ENCODE data around the gene SRC.

The SRC gene

DNA sequence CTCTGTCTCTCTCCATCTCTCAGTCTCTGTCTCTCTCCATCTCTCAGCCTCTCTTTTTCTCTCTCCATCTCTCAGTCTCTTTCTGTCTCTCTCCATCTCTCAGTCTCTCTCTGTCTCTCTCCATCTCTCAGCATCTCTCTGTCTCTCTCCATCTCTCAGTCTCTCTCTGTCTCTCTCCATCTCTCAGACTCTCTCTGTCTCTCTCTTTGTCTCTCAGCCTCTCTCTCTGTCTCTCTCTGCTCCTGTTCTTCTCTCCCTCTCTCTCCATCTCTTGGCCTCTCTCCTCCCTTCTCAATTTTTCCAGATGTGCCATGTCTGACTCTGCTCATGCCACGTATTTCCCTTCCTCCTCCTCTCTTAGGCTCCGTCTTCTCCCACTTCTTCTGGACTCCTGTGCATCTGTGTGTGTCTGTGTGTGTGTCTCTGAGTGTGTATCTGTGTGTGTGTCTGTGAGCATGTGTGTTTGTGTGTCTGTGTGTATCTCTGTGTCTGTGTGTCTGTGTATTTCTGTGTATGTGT, 72.7 kb downstream of the SRC start:
- POLR2A ChIA-PET, result no interaction called here
- CTCF ChIA-PET, result no interaction called here
- TF ChIP-seq, protein P1, sequence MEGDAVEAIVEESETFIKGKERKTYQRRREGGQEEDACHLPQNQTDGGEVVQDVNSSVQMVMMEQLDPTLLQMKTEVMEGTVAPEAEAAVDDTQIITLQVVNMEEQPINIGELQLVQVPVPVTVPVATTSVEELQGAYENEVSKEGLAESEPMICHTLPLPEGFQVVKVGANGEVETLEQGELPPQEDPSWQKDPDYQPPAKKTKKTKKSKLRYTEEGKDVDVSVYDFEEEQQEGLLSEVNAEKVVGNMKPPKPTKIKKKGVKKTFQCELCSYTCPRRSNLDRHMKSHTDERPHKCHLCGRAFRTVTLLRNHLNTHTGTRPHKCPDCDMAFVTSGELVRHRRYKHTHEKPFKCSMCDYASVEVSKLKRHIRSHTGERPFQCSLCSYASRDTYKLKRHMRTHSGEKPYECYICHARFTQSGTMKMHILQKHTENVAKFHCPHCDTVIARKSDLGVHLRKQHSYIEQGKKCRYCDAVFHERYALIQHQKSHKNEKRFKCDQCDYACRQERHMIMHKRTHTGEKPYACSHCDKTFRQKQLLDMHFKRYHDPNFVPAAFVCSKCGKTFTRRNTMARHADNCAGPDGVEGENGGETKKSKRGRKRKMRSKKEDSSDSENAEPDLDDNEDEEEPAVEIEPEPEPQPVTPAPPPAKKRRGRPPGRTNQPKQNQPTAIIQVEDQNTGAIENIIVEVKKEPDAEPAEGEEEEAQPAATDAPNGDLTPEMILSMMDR (IDR thresholded peaks at IDR 0.05; ENCODE audit: insufficient read depth, low read length, missing control alignments), result no peak
- no peak overlapping the region for H3K4me3 ChIP-seq (ENCODE audit: low read depth, low read length)
- no peak for DNase-seq (ENCODE audit: low read depth, low spot score)

DNA sequence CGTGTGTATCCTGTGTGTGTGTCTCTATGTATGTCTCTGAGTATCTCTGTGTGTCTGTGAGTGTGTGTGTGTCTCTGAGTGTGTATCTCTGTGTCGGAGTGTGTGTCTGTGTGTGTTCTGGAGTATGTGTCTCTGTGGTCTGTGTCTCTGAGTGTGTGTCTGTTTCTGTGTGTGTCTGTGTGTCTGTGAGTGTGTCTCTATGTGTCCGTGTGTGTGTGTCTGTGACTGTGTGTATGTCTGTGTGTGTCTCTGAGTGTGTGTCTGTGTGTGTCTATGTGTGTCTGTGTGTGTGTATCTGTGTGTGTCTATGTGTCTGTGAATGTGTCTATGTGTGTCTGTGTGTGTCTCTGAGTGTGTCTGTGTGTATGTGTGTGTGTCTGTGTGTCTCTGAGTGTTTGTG, 73.4 kb downstream of the SRC start:
- POLR2A ChIA-PET, result no interaction called here
- TF ChIP-seq, protein P1 (IDR thresholded peaks at IDR 0.05; ENCODE audit: insufficient read depth, low read length, missing control alignments), result no peak
- no peak overlapping the region for H3K4me3 ChIP-seq (ENCODE audit: low read depth, low read length)
- DNase-seq (ENCODE audit: low read depth, low spot score), result no peak
- CTCF ChIA-PET, result no interaction called here

DNA sequence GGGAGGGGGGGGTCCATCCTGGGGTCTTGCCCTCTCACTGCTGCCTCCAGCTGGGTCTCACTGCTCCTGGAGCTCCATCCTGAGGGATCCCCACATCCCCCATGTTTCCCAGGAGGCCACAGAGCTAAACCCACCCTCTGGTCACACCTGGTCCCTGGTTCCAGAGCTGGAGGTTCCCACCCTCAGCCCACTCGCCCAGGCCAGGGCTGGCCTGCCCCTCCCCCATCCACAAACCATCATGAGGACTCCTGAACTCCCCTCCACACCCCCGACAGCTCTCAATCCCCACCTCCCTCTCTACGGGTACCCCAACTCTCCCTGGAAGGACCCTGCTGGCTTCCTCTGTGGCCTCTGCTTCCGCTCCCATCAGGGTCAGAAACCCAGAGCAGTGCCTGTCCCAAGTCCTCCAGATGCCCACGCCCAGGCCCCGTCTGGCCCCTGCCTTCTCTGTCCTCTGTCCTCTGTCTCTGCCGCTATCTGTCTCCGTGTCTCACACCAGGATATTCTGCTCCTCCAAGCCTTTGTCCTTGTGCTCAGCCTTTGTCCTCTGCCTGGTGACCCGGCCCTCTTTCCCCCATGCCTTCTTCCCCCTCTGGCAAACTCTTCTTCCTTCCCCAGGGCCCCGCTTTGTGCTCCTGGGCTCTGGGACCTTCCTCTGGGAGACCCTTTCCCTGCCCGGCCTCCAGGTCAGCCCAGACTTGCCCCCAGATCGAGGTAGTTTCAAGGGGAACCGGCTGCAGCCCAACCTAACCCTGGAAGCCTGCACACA, 74.0 kb downstream of the SRC start:
- DNase-seq (ENCODE audit: low read depth, low spot score), result no peak
- TF ChIP-seq, protein P1 (IDR thresholded peaks at IDR 0.05; ENCODE audit: insufficient read depth, low read length, missing control alignments), result no peak
- ChIA-PET CTCF (no interaction called here), POLR2A (no interaction called here)
- no peak overlapping the region for H3K4me3 ChIP-seq (ENCODE audit: low read depth, low read length)

DNA sequence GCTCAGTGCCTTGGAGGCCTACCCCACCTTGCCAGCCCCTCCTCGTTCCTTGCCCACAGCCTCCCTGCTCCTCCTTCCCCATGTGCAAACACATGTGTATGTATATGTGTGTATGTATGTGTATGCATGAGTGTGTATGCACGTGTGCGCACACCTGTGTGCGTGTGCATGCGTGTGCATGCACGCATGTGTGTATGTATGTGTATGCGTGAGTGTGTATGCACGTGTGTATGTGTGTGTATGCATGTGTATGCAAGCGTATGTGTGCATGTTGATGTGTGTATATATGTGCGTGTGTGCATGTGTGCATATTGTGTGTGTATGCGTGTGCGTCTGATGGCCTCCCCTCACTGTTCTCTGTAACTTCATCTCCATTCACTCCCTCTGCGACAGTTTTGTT, 74.7 kb downstream of the SRC start:
- no peak overlapping the region for H3K4me3 ChIP-seq (ENCODE audit: low read depth, low read length)
- TF ChIP-seq, protein P1 (IDR thresholded peaks at IDR 0.05; ENCODE audit: insufficient read depth, low read length, missing control alignments), result no peak
- ChIA-PET CTCF (no interaction called here), POLR2A (no interaction called here)
- no peak for DNase-seq (ENCODE audit: low read depth, low spot score)

DNA sequence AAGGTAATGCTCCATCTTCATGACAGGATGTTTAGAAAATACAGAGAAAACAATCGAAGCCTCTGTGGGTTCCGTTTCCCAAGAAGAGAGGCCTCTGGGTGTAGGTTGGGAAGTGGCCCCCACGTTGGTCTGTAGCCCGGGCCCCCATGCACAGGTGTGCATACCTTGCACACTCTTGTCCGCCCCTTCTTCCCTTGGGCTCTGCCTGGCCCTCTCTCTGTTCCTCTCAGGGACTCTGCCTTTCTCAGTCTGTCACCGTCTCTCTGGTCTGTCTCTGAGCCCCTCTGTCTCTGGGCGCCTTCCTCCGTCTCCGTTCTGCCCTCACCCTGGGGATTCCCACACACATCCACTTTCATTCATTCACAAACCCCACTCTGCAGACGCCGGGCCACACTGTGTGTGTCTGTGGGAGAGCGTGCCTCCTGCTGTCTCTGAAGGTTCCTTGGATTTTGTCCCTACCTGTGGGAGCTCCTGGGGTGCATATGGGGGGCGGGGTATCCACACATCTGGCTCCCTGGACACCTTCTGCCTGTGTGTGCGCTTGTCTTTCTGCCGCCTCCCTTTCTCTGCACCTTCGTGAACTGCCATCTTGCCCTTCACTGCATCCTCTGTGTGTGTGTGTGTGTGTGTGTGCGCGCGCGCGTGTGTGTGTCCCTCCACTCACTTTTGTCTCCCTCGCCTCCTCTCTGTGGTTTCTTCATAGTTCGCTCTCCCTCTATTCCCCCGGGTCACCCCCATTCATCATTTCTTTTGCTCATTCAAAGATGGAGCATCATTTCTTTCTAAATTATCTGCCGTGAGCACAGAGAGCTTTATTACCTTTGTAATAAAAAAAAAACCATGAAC, 75.3 kb downstream of the SRC start:
- TF ChIP-seq, protein P1 (IDR thresholded peaks at IDR 0.05; ENCODE audit: insufficient read depth, low read length, missing control alignments), result no peak
- DNase-seq (ENCODE audit: low read depth, low spot score), result no peak
- ChIA-PET POLR2A (no interaction called here), CTCF (no interaction called here)
- no peak overlapping the region for H3K4me3 ChIP-seq (ENCODE audit: low read depth, low read length)

DNA sequence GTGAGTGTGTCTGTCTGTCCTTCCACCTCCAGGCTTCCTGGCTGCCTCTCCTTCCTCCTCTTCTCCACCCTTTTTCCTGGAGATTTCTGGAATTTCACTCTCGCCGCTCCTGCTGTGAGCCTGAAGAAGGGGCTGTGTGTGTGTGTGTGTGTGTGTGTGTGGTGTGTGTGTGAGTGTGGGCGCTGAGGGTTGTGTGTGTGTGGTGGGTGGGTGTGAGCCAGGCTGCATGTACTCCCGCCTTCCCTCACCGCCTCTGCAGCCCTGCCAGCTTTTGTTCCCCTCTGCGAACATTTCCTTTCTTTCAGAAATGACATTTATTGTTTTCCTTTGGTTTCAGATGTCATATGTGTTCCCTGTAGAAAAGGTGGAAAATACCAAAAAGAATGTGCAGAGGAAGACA, 76.0 kb downstream of the SRC start:
- TF ChIP-seq, protein P1 (IDR thresholded peaks at IDR 0.05; ENCODE audit: insufficient read depth, low read length, missing control alignments), result no peak
- POLR2A ChIA-PET, result no interaction called here
- no peak overlapping the region for H3K4me3 ChIP-seq (ENCODE audit: low read depth, low read length)
- CTCF ChIA-PET, result no interaction called here
- no peak for DNase-seq (ENCODE audit: low read depth, low spot score)

Measured in AG04449 (cell line).